ENCODE data around the gene RAB13. TPM values are rescaled to one million over a fixed set of nuclear protein-coding genes. Genes with fewer than 3 reads are reported as not detected.

RAB13 gene
- total RNA-seq, 1 experiment from 2014 or later: 70.6 TPM

DNA sequence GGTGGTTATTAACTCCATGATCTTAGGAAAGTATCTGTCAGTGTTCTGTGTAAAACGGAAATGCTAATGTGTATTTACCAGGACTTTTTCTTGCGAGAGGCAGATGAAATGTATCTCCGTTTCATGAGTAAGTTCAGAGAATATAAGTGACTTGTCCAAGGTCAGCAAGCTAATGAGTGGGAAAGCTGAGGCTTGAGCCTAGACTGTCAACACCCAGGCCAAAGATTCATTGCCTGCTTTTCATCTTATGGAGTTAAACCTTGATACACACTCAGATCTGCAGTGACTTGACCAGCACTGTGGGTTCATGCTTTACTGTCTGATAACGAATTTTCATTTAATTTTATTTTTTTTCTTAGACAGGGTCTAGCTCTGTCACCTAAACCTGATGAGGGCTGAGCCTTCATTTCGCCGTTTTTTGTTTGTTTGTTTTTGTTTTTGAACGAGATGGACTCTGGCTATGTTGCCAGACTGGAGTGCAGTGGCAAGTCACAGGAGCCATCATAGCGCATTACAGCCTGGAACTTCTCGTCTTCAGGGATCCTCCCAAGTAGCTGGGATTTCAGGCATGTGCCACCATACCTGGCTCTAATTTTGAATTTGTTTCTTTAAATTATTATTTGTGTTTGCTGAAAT, 7.7 kb downstream of the RAB13 start:
- TF ChIP-seq, protein P1, sequence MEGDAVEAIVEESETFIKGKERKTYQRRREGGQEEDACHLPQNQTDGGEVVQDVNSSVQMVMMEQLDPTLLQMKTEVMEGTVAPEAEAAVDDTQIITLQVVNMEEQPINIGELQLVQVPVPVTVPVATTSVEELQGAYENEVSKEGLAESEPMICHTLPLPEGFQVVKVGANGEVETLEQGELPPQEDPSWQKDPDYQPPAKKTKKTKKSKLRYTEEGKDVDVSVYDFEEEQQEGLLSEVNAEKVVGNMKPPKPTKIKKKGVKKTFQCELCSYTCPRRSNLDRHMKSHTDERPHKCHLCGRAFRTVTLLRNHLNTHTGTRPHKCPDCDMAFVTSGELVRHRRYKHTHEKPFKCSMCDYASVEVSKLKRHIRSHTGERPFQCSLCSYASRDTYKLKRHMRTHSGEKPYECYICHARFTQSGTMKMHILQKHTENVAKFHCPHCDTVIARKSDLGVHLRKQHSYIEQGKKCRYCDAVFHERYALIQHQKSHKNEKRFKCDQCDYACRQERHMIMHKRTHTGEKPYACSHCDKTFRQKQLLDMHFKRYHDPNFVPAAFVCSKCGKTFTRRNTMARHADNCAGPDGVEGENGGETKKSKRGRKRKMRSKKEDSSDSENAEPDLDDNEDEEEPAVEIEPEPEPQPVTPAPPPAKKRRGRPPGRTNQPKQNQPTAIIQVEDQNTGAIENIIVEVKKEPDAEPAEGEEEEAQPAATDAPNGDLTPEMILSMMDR (IDR thresholded peaks at IDR 0.05): no peak
- TF ChIP-seq POLR2AphosphoS5 (IDR thresholded peaks at IDR 0.05; ENCODE audit: low read depth, low read length) (no peak), TCF7L2 (IDR thresholded peaks at IDR 0.05; ENCODE audit: low read depth, low read length) (no peak), SIN3A (IDR thresholded peaks at IDR 0.05; ENCODE audit: borderline replicate concordance, insufficient read depth, low read depth, low read length) (no peak)
- TF ChIP-seq, protein P2, sequence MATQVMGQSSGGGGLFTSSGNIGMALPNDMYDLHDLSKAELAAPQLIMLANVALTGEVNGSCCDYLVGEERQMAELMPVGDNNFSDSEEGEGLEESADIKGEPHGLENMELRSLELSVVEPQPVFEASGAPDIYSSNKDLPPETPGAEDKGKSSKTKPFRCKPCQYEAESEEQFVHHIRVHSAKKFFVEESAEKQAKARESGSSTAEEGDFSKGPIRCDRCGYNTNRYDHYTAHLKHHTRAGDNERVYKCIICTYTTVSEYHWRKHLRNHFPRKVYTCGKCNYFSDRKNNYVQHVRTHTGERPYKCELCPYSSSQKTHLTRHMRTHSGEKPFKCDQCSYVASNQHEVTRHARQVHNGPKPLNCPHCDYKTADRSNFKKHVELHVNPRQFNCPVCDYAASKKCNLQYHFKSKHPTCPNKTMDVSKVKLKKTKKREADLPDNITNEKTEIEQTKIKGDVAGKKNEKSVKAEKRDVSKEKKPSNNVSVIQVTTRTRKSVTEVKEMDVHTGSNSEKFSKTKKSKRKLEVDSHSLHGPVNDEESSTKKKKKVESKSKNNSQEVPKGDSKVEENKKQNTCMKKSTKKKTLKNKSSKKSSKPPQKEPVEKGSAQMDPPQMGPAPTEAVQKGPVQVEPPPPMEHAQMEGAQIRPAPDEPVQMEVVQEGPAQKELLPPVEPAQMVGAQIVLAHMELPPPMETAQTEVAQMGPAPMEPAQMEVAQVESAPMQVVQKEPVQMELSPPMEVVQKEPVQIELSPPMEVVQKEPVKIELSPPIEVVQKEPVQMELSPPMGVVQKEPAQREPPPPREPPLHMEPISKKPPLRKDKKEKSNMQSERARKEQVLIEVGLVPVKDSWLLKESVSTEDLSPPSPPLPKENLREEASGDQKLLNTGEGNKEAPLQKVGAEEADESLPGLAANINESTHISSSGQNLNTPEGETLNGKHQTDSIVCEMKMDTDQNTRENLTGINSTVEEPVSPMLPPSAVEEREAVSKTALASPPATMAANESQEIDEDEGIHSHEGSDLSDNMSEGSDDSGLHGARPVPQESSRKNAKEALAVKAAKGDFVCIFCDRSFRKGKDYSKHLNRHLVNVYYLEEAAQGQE (IDR thresholded peaks at IDR 0.05; ENCODE audit: insufficient read depth in 1 of 2, low read depth in 2 of 2, low read length in 1 of 2): no peak
- DNase-seq (ENCODE audit: low read depth, low spot score) (no peak), ATAC-seq (no peak)
- ChIA-PET CTCF (interaction anchor here (1.6 kb wide), 1 partner anchor 9 kb away, joined by 5 read pairs; no protein-coding TSS in a partner anchor), POLR2A (interaction anchor here (0.5 to 1.0 kb wide), 3 partner anchors 12 to 176 kb away, joined by 3 to 5 read pairs (median 3); partner anchors contain the start of gene RPS27)
- in situ Hi-C loops (cut with HindIII; ENCODE audit: low pct_unique_long_range_greater_than_20kb, low sequenced_read_pairs): no loop called here
- no TSS peak for BruUV-seq (replicated peaks)
- peak overlapping the region; percentile 95 to 97 for H3K4me3 ChIP-seq (ENCODE audit: low read depth in 2 of 2, low read length in 2 of 2)
- peak overlapping the region; percentile 92 for H3K27ac ChIP-seq (ENCODE audit: low read length)
- H3K9me3 ChIP-seq (ENCODE audit: control insufficient read depth, insufficient read depth, low read depth, low read length): no peaks in the 10 kb centered on the region
- peaks cover 10% of the 10 kb centered on the region for H3K4me1 ChIP-seq (ENCODE audit: control insufficient read depth, insufficient read depth, low read length)
- no peaks in the 10 kb centered on the region; the same call in 1 of the 2 replicates for H3K36me3 ChIP-seq (ENCODE audit: control insufficient read depth, insufficient read depth, low read length)
- H3K27me3 ChIP-seq (ENCODE audit: control insufficient read depth, insufficient read depth, low read length): no peaks in the 10 kb centered on the region
- intact Hi-C loops (cut with micrococcal nuclease; ENCODE audit: unreplicated experiment): no loop called here

DNA sequence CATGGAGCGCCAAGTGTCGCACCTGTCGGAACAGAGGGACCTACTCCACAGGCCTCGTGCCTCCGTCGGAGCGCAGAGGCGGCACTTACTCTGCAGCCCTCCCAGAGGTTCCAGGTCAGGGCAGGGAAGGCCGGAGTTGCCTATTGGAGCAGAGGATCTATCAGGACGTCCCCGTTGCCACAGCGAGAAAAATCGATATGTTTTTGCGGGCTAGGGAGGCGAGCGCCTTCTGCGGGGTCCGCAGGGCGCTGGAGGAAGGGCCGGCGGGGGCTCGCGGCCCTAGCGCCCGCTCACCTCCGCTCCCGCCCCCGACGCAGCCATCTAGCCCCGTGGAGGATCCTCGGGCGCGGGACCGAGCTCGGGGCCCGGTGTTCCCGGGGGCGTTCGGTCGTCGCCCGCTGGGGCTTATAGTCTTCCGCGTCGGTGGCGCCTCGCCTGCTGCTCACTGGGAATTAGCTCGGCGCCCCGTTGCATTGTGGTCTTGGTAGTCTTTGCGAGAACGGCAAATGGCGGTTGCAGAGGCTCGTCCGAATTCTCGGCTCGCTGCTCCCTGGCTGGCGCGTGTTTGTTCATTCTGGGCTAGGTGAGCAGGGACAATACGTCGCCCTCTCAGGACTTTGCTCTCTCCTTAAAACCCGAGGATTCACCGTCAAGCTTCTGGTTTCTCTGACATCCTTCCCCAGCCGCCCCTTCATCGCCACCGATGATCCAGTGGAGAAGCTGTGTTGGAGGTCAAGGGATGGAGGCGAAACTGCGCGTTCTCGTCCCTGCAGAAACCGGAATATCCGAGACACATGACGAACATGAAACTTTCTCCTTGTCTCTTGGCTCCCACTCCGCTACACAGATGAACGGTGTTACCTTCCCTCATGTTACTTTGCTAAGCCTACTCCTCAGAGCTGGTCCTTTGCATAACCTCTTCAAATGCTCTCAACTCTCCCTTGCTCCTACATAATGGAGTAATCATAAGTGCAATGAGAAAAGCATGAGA, 8.6 kb downstream of the RAB13 start, which contains the start of gene JTB:
TSS of gene JTB (minus strand) at position 425 of the 991 bp plus-strand sequence. CDS start at position 3, 422 bp downstream.
- intact Hi-C loops (cut with micrococcal nuclease; ENCODE audit: unreplicated experiment): no loop called here
- CTCF ChIA-PET: interaction anchor here (1.3 to 1.6 kb wide), 2 partner anchors 10 kb away, joined by 5 to 8 read pairs; partner anchors contain the start of gene CREB3L4
- BruUV-seq (replicated peaks): TSS peak; percentile 48

More for the DNA sequence above, 8.6 kb downstream of the RAB13 start, which contains the start of gene JTB:
- Histone ChIP-seq H3K4me1 (ENCODE audit: control insufficient read depth, insufficient read depth, low read length) (peaks cover 10% of the 10 kb centered on the region), H3K4me3 (ENCODE audit: low read depth in 2 of 2, low read length in 2 of 2) (peak within 1 kb of the TSS; percentile 95 to 97), H3K27me3 (ENCODE audit: control insufficient read depth, insufficient read depth, low read length) (no peaks in the 10 kb centered on the region), H3K36me3 (ENCODE audit: control insufficient read depth, insufficient read depth, low read length) (no peaks in the 10 kb centered on the region; the same call in 1 of the 2 replicates), H3K9me3 (ENCODE audit: control insufficient read depth, insufficient read depth, low read depth, low read length) (no peaks in the 10 kb centered on the region), H3K27ac (ENCODE audit: low read length) (peak within 1 kb of the TSS; percentile 92)
- in situ Hi-C loops (cut with HindIII; ENCODE audit: low pct_unique_long_range_greater_than_20kb, low sequenced_read_pairs): no loop called here
- peak; percentile 96 for ATAC-seq
- no peak for DNase-seq (ENCODE audit: low read depth, low spot score)
- POLR2A ChIA-PET: interaction anchor here (0.5 to 1.3 kb wide), 4 partner anchors 10 to 338 kb away, joined by 3 to 4 read pairs (median 3); partner anchors contain the start of gene CREB3L4
- TF ChIP-seq POLR2AphosphoS5 (IDR thresholded peaks at IDR 0.05; ENCODE audit: low read depth, low read length): peak; percentile 80
- TF ChIP-seq, protein P2 (IDR thresholded peaks at IDR 0.05; ENCODE audit: insufficient read depth in 1 of 2, low read depth in 2 of 2, low read length in 1 of 2): no peak
- TF ChIP-seq TCF7L2 (IDR thresholded peaks at IDR 0.05; ENCODE audit: low read depth, low read length): no peak
- TF ChIP-seq, protein P1 (IDR thresholded peaks at IDR 0.05): no peak
- peak; percentile 76; the same call in 1 of the 2 replicates for TF ChIP-seq SIN3A (IDR thresholded peaks at IDR 0.05; ENCODE audit: borderline replicate concordance, insufficient read depth, low read depth, low read length)
